NCI-H2081 treated with DMSO at 0.1 percent for 48 hours (cell line): ENCODE measurements around the gene RARA.
"Not testable (repeated sequence)": the region's sequence is repeated elsewhere in the genome, so short reads cannot be mapped to it uniquely, and the experiment has no call there.

ENCODE experiments used
- DNase-seq: peaks from one replicate; lab custom pipeline; 2025; lab: John Stamatoyannopoulos, UW

Gene RARA

GRCh38 chr17:40375786-40376185, 66.8 kb downstream of the RARA start:
- not testable (repeated sequence) for DNase-seq

GRCh38 chr17:40376541-40376940, 67.6 kb downstream of the RARA start:
- not testable (repeated sequence) for DNase-seq

- no peak for DNase-seq
Observed at GRCh38 chr17:40377832-40378231, 68.9 kb downstream of the RARA start.

- DNase-seq = no peak
Observed at GRCh38 chr17:40378966-40379365, 70.0 kb downstream of the RARA start.

- DNase-seq = no peak
Observed at GRCh38 chr17:40382251-40382650, 73.3 kb downstream of the RARA start.

GRCh38 chr17:40386555-40386954, 77.6 kb downstream of the RARA start:
- DNase-seq = not testable (repeated sequence)

- no peak for DNase-seq
Observed at GRCh38 chr17:40399185-40399584, 90.2 kb downstream of the RARA start.

GRCh38 chr17:40402668-40403067, 93.7 kb downstream of the RARA start:
- DNase-seq = no peak

- no peak for DNase-seq
Observed at GRCh38 chr17:40404003-40404402, 95.0 kb downstream of the RARA start.
